Measurements from ENCODE around the gene OPALIN. TPM values are rescaled to one million over a fixed set of nuclear protein-coding genes. Genes with fewer than 3 reads are reported as not detected.

The OPALIN gene
- total RNA-seq, 1 donor from 2014 or later, result not detected

GRCh38 chr10:96371356-96371755 is 12.6 kb upstream of the OPALIN start:
- no peak for DNase-seq

- DNase-seq, result peak; percentile 76
Measured at GRCh38 chr10:96370584-96371157, 11.9 kb upstream of the OPALIN start.

- DNase-seq, result no peak
Measured at GRCh38 chr10:96369890-96370583, 11.2 kb upstream of the OPALIN start.

- no peak for DNase-seq
Measured at GRCh38 chr10:96368971-96369370, 10.2 kb upstream of the OPALIN start.

- no peak for DNase-seq
Measured at GRCh38 chr10:96367470-96367869, 8.7 kb upstream of the OPALIN start.

- DNase-seq, result peak; percentile 15
Measured at GRCh38 chr10:96366508-96366907, 7.7 kb upstream of the OPALIN start.

- no peak for DNase-seq
Measured at GRCh38 chr10:96365571-96365970, 6.8 kb upstream of the OPALIN start.

GRCh38 chr10:96360766-96361165 is 2.0 kb upstream of the OPALIN start:
- no peak for DNase-seq

- no peak for DNase-seq
Measured at GRCh38 chr10:96360331-96360730, 1.5 kb upstream of the OPALIN start.

GRCh38 chr10:96359616-96360015 is 814 bp upstream of the OPALIN start:
- DNase-seq, result no peak

GRCh38 chr10:96357038-96357620 is 1.7 kb downstream of the OPALIN start:
- DNase-seq, result no peak

GRCh38 chr10:96352582-96352981 is 6.2 kb downstream of the OPALIN start:
- no peak for DNase-seq

- no peak for DNase-seq
Measured at GRCh38 chr10:96352027-96352426, 6.8 kb downstream of the OPALIN start.

- no peak for DNase-seq
Measured at GRCh38 chr10:96346295-96346694, 12.5 kb downstream of the OPALIN start.

GRCh38 chr10:96345222-96345621 is 13.6 kb downstream of the OPALIN start:
- peak; percentile 54 for DNase-seq

- DNase-seq, result no peak
Measured at GRCh38 chr10:96344178-96344577, 14.6 kb downstream of the OPALIN start.

GRCh38 chr10:96342402-96342801 is 16.4 kb downstream of the OPALIN start:
- no peak for DNase-seq

- DNase-seq, result no peak
Measured at GRCh38 chr10:96341219-96342182, 17.3 kb downstream of the OPALIN start.

- DNase-seq, result peak; percentile 82
Measured at GRCh38 chr10:96339956-96340904, 18.6 kb downstream of the OPALIN start.

GRCh38 chr10:96339383-96339782 is 19.4 kb downstream of the OPALIN start:
- DNase-seq, result no peak

GRCh38 chr10:96338279-96338925 is 20.4 kb downstream of the OPALIN start:
- no peak for DNase-seq
